Gastroesophageal sphincter (tissue), 4 donors: ENCODE measurements around the gene MED29. TPM values are rescaled to one million over a fixed set of nuclear protein-coding genes. Genes with fewer than 3 reads are reported as not detected.

Experiments
- ATAC-seq: fragments of 150-250 bp; one replicate; pipeline ENCODE4 v1.9.1; 2016; ENCODE audit warnings: mild to moderate bottlenecking, moderate library complexity
- H3K27ac ChIP-seq, 4 donors: fragments of 200-600 bp; sonication (generic) in 3 of 4; 1 replicate in 3 of 4; 2 replicates in 1 of 4; pipeline ENCODE4 v1.5.1; 2016 to 2019
- H3K27me3 ChIP-seq: fragments of 200-600 bp; sonication (generic); one replicate; pipeline ENCODE4 v1.5.1; 2019
- H3K36me3 ChIP-seq, 2 donors: fragments of 200-600 bp; sonication (generic); one replicate each; pipeline ENCODE4 v1.5.1; 2019; ENCODE audit warnings: control low read depth in 1 of 2
- H3K4me1 ChIP-seq, 3 donors: fragments of 200-600 bp; sonication (generic); 1 replicate in 2 of 3; 2 replicates in 1 of 3; pipeline ENCODE4 v1.5.1; 2016 to 2019; ENCODE audit warnings: control low read depth in 2 of 3
- H3K4me3 ChIP-seq, 2 donors: fragments of 200-600 bp; sonication (generic); one replicate each; pipeline ENCODE4 v1.5.1; 2019; ENCODE audit warnings: mild to moderate bottlenecking in 1 of 2, moderate library complexity in 1 of 2
- H3K9me3 ChIP-seq, 3 donors: fragments of 200-600 bp; sonication (generic); one replicate each; pipeline ENCODE4 v1.5.1; 2017 to 2019; ENCODE audit warnings: control low read depth in 2 of 3
- EP300 ChIP-seq: sonication (generic); formaldehyde crosslinking; IDR thresholded peaks from one replicate; pipeline ENCODE4 v1.6.1; 2017; ENCODE audit warnings: antibody characterized with exemption, mild to moderate bottlenecking
- POLR2A ChIP-seq, 2 donors: fragments of 450-650 bp; IDR thresholded peaks; one replicate each; pipeline ENCODE4 v1.6.1; 2017; ENCODE audit warnings: antibody characterized with exemption in 2 of 2, mild to moderate bottlenecking in 2 of 2, moderate library complexity in 1 of 2
- POLR2AphosphoS5 ChIP-seq: sonication (generic); formaldehyde crosslinking; IDR thresholded peaks from one replicate; pipeline ENCODE4 v1.6.1; 2017; ENCODE audit warnings: antibody characterized with exemption
- WGBS, 2 donors: methylation state at CpG; one replicate each; pipeline ENCODE4 v1.1.5; 2018; ENCODE audit warnings: low coverage in 1 of 2; 5-methylcytosine and 5-hydroxymethylcytosine counted together
- total RNA-seq, 4 donors: library from RNA; depleted of rRNA; stranded (reverse); fragments of >200 nt; gene quantifications; one replicate each; pipeline ENCODE4 v1.1.0, GENCODE V29; 2016
- TF ChIP-seq, protein P1 (sequence below), 4 experiments: fragments of 200-600 bp in 2 of 4; fragments of 450-650 bp in 2 of 4; sonication (generic) in 1 of 4; IDR thresholded peaks; one replicate each; pipeline ENCODE4 v1.5.1; 2017 to 2019; ENCODE audit warnings: antibody characterized with exemption in 4 of 4, mild to moderate bottlenecking in 2 of 4, moderate library complexity in 2 of 4

Gene MED29
- total RNA-seq, 4 donors from 2014 or later: 30.0 to 50.7 (median 36.4) TPM

DNA sequence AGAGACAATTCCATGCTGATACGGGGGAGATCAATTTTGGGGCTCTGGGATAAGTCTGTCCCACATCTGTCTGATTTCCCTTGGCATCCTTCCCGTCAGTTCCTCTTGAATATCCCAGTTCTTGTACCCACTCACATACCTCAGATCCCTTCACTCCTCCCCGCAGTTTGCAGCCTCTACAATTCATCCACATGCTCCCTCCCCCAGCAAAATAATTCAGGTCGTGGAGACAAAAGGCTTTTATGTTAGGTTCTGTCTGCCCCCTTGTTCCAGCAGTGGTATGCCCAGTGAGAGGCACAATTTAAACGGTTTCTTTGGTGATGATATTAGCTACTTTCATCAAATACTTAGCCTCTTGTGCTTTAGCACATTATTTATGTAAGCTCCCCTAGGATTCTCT lies 35.0 kb downstream of the MED29 start:
- H3K4me3 ChIP-seq: no peak overlapping the region
- H3K27me3 ChIP-seq: no peaks in the 10 kb centered on the region
- no peak for TF ChIP-seq EP300
- 40 to 75% methylated on average over 3 to 5 of the region's 5 CpGs for WGBS, 2 donors
- no peaks in the 10 kb centered on the region for H3K9me3 ChIP-seq
- peaks cover 0 to 43% of the 10 kb centered on the region in 2 donors for H3K36me3 ChIP-seq
- peaks cover 4 to 33% (median 20%) of the 10 kb centered on the region in 3 donors for H3K4me1 ChIP-seq
- peak overlapping the region in 1 of 4 donors; percentile 88 for H3K27ac ChIP-seq
- no peak for ATAC-seq

DNA sequence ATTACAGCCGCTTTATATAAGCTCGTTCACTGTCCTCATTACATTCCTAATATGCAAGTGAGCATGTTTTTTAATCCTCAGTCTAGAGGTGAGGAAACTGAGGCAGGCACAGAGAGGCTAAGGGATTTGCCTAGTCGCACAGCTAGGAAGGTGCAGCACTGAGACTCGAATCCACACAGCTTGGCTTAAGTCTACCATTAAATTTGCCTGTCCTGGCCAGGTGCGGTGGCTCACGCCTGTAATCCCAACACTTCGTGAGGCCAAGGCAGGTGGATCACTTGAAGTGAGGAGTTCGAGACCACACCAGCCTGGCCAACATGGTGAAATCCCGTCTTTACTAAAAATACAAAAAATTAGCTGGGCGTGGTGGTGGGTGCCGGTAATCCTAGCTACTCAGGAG lies 36.5 kb downstream of the MED29 start:
- WGBS, 2 donors: 81 to 82% methylated on average over 5 to 6 of the region's 11 CpGs
- no peak for ATAC-seq
- TF ChIP-seq, protein P1, sequence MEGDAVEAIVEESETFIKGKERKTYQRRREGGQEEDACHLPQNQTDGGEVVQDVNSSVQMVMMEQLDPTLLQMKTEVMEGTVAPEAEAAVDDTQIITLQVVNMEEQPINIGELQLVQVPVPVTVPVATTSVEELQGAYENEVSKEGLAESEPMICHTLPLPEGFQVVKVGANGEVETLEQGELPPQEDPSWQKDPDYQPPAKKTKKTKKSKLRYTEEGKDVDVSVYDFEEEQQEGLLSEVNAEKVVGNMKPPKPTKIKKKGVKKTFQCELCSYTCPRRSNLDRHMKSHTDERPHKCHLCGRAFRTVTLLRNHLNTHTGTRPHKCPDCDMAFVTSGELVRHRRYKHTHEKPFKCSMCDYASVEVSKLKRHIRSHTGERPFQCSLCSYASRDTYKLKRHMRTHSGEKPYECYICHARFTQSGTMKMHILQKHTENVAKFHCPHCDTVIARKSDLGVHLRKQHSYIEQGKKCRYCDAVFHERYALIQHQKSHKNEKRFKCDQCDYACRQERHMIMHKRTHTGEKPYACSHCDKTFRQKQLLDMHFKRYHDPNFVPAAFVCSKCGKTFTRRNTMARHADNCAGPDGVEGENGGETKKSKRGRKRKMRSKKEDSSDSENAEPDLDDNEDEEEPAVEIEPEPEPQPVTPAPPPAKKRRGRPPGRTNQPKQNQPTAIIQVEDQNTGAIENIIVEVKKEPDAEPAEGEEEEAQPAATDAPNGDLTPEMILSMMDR (IDR thresholded peaks at IDR 0.05): no peak
- no peak for TF ChIP-seq POLR2A (IDR thresholded peaks at IDR 0.05)
- no peak for TF ChIP-seq EP300
- TF ChIP-seq POLR2AphosphoS5: no peak
- H3K4me3 ChIP-seq: no peak overlapping the region
- H3K9me3 ChIP-seq: no peaks in the 10 kb centered on the region
- H3K27me3 ChIP-seq: no peaks in the 10 kb centered on the region
- peaks cover 0 to 42% of the 10 kb centered on the region in 2 donors for H3K36me3 ChIP-seq
- H3K4me1 ChIP-seq: peaks cover 4 to 33% (median 20%) of the 10 kb centered on the region in 3 donors
- peak overlapping the region in 3 of 4 donors; percentile 85 to 91 (median 88) for H3K27ac ChIP-seq

DNA sequence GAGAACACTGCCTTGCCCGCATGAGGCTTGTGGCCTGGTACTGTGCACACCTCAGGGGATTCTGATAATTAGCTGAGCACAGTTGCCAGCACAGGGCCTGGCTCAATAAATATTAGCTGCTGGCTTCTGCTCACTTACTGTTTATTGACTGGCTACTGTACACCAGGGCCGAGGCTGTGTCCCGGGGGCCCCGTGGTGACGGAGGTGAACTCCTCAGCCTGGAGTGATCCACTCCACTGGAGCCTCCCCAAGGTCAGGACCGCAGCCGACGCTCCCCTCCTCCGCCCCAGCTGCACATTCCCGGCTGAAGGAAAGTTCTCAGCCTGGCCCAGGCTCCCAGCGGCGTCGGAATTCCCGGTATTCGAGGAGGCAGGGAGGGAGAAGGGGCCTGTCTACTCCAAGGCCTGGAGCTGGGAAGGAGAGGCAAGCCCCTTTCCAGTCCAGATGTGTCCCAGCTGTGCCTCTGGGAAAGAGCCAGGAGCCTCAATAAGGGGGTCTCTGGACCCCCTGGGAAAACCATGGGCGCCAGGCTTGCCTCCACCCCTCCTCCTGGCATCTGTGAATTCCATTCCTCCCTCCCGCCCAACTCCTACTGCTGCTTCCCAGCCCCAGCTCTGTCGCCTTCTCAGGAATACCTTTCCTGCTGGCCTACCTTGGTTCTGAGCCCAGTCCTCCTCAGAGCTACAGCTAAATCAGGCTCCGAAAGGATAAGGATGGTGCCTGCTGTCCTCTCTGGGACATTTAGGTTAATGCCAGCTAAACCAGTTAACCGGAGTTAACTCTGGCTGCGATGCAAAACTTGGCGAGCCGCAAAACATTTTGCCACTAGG lies 37.3 kb downstream of the MED29 start:
- Histone ChIP-seq H3K9me3 (no peaks in the 10 kb centered on the region), H3K27me3 (no peaks in the 10 kb centered on the region), H3K27ac (peak overlapping the region; percentile 72 to 91 (median 86)), H3K4me1 (peaks cover 4 to 39% (median 20%) of the 10 kb centered on the region in 3 donors), H3K4me3 (peak overlapping the region in 1 of 2 donors; percentile 10), H3K36me3 (peaks cover 0 to 42% of the 10 kb centered on the region in 2 donors)
- WGBS, 2 donors: 12 to 15% methylated on average over 8 to 10 of the region's 23 CpGs
- peak; percentile 86 for ATAC-seq
- TF ChIP-seq, protein P1 (IDR thresholded peaks at IDR 0.05): peak in 1 of 4 experiments; percentile 7
- TF ChIP-seq POLR2AphosphoS5 (peak; percentile 92), POLR2A (IDR thresholded peaks at IDR 0.05) (no peak)

DNA sequence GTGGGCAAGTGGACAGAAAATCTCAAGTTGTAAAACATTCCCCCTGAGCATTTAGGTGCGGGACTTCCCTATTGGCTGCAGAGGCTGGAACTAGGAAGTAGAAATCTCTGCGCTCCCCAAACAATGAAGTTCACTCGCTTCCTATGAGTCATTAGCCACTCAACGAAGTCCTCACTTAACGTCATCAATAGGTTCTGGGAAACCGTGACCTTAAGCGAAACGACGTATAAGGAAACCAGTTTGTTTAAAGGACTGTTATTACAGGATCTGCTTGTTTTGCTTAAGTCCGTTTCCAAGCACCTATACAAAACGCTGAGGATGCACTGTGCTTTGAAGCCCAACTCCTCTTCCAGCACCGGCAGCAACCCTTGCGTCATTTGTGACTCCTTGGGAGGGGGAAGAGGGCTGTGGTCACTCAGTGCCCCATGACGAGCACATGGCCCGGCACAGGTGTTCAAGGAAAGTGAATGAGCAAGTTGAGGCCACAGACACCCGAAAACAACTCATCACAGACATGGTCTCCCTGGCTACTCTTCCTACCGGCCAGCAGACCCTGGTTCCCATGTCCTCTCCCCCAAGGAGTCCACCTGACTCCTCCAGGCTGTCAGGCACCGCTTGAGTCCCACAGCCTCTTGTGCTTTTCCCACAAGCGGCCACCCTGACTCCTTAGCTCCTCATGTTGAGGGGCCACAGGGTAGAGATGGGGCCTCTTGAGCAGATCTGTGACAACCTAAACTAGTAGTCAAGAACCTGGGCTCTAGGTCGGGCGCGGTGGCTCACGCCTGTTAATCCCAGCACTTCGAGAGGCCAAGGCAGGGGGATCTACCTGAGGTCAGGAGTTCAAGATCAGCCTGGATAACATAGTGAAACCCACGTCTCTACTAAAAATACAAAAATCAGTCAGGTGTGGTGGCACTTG lies 39.8 kb downstream of the MED29 start:
- 49% methylated on average over 14 of the region's 25 CpGs; no CpG with 5 or more reads in 1 of the 2 donors for WGBS, 2 donors
- peak; percentile 48 for ATAC-seq
- Histone ChIP-seq H3K4me3 (no peak overlapping the region), H3K27ac (peak overlapping the region in 3 of 4 donors; percentile 74 to 78 (median 76)), H3K9me3 (no peaks in the 10 kb centered on the region), H3K4me1 (peaks cover 7 to 59% (median 33%) of the 10 kb centered on the region in 3 donors), H3K36me3 (peaks cover 0 to 41% of the 10 kb centered on the region in 2 donors), H3K27me3 (no peaks in the 10 kb centered on the region)
- no peak for TF ChIP-seq EP300
- peak; percentile 70 for TF ChIP-seq POLR2AphosphoS5
- TF ChIP-seq, protein P1 (IDR thresholded peaks at IDR 0.05): no peak
- no peak for TF ChIP-seq POLR2A (IDR thresholded peaks at IDR 0.05)

DNA sequence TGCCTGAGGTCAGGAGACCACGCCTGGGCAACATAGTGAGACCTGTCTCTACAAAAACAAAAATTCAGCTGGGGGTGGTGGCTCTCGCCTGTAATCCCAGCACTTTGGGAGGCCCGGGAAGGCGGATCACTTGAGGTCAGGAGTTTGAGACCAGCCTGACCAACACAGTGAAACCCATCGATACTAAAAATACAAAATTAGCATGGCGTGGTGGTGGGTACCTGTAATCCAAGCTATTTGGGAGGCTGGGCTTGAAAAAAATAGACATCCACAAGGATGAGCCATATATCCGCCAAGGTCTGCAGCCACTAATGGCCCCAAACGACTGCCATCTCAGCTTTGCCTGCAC lies 41.5 kb downstream of the MED29 start:
- Histone ChIP-seq H3K4me3 (no peak overlapping the region), H3K27me3 (no peaks in the 10 kb centered on the region), H3K27ac (no peak overlapping the region), H3K4me1 (peaks cover 7 to 63% (median 37%) of the 10 kb centered on the region in 3 donors), H3K36me3 (peaks cover 0 to 41% of the 10 kb centered on the region in 2 donors), H3K9me3 (no peaks in the 10 kb centered on the region)
- no peak for ATAC-seq
- 75 to 89% methylated on average over 2 to 7 of the region's 8 CpGs for WGBS, 2 donors
- TF ChIP-seq EP300: no peak
- TF ChIP-seq, protein P1 (IDR thresholded peaks at IDR 0.05): no peak
- TF ChIP-seq POLR2AphosphoS5: no peak
- TF ChIP-seq POLR2A (IDR thresholded peaks at IDR 0.05): no peak
